AG10803 (cell line): Measurements from ENCODE around the gene PIGX.
"Not testable (repeated sequence)": the region's sequence is repeated elsewhere in the genome, so short reads cannot be mapped to it uniquely, and the experiment has no call there.

ENCODE experiments used
- DNase-seq: peaks from one replicate; pipeline ENCODE4 v3.0.0; 2010; ENCODE audit warnings: low read depth
- H3K4me3 ChIP-seq: 2 replicates; pipeline ENCODE4 v1.5.1; 2011; ENCODE audit warnings: mild to moderate bottlenecking, low read length, control low read depth
- TF ChIP-seq, protein P1 (sequence below): conservative IDR thresholded peaks from 2 replicates; pipeline ENCODE4 v1.5.1; 2011; ENCODE audit warnings: mild to moderate bottlenecking, low read length, control low read depth, inconsistent platforms

PIGX gene

DNA sequence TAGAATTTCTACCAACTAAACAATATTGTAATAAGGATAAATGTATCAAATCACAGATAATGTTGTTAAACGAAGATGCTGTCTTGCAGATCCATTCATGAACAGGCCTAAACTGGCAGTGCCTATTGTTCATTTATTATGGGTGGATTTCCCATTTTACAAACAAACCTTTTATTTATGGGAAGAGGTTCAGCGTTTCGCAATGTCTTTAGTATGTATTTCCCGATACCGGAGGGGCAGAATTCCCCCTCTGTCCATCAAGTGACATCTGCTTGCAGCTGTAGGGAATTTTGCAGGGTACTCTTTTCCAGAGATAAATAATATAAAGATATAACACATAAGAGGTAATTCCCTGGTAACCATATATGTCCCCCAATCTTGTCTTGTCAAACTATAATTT lies 5.8 kb upstream of the PIGX start:
- no peak overlapping the region for H3K4me3 ChIP-seq
- TF ChIP-seq, protein P1, sequence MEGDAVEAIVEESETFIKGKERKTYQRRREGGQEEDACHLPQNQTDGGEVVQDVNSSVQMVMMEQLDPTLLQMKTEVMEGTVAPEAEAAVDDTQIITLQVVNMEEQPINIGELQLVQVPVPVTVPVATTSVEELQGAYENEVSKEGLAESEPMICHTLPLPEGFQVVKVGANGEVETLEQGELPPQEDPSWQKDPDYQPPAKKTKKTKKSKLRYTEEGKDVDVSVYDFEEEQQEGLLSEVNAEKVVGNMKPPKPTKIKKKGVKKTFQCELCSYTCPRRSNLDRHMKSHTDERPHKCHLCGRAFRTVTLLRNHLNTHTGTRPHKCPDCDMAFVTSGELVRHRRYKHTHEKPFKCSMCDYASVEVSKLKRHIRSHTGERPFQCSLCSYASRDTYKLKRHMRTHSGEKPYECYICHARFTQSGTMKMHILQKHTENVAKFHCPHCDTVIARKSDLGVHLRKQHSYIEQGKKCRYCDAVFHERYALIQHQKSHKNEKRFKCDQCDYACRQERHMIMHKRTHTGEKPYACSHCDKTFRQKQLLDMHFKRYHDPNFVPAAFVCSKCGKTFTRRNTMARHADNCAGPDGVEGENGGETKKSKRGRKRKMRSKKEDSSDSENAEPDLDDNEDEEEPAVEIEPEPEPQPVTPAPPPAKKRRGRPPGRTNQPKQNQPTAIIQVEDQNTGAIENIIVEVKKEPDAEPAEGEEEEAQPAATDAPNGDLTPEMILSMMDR: no peak
- DNase-seq: no peak

DNA sequence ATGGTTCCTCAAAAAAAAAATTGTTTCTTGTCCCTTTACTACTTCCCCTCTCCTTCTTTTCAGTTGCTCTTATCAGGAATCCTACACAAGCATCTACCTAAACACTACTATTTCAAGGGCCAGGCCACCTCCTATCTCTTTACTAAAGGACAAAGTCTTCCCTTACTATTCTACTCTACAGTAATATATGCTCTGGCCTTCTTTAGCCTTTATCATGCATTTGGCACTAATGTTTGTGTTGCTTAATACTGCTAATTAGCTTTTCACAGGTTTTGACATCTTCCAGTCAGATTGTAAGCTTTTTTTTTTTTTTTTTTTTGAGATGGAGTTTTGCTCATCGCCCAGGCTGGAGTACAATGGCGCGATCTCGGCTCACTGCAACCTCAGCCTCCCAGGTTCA lies 5.4 kb upstream of the PIGX start:
- TF ChIP-seq, protein P1: no peak
- H3K4me3 ChIP-seq: no peak overlapping the region
- DNase-seq: no peak

DNA sequence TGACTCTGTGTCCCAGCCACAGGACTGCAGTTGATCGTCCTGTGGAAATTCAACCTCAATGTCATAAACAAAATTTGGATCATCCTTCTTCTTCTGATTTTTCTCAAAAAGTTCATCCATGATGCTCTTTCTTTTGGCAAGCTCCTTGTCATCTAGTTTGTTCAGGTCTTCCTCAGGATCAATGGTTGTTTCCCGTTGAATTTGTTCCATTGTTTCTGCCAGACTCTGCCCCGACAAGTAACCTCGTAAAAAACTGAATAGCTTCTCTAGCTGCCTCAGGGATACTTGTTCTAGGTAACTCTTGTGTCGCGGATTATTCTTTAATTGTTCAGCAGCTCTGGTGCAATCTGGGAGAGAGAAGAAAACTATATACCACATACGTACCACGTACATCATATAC lies 4.6 kb upstream of the PIGX start:
- H3K4me3 ChIP-seq: no peak overlapping the region
- DNase-seq: no peak
- TF ChIP-seq, protein P1: no peak

DNA sequence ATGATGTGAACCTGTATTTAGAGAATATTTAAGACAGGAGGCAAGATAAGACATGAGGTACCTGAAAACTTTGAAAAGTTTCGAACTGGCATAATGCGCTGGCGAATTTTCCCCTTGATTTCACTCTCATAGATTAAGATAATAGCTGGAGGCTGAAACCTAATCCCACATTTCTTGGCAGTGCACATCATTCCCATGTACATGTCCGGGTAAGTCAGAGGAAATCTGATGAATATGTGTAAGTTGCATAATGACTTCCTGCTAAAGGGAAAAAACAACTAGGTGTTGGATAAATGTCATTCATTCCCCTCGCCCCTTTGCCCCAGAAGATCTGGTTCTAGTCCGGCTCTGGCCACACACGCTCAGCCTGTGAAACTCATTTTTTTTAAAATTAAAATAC lies 3.7 kb upstream of the PIGX start:
- H3K4me3 ChIP-seq: no peak overlapping the region
- no peak for DNase-seq
- TF ChIP-seq, protein P1: no peak

DNA sequence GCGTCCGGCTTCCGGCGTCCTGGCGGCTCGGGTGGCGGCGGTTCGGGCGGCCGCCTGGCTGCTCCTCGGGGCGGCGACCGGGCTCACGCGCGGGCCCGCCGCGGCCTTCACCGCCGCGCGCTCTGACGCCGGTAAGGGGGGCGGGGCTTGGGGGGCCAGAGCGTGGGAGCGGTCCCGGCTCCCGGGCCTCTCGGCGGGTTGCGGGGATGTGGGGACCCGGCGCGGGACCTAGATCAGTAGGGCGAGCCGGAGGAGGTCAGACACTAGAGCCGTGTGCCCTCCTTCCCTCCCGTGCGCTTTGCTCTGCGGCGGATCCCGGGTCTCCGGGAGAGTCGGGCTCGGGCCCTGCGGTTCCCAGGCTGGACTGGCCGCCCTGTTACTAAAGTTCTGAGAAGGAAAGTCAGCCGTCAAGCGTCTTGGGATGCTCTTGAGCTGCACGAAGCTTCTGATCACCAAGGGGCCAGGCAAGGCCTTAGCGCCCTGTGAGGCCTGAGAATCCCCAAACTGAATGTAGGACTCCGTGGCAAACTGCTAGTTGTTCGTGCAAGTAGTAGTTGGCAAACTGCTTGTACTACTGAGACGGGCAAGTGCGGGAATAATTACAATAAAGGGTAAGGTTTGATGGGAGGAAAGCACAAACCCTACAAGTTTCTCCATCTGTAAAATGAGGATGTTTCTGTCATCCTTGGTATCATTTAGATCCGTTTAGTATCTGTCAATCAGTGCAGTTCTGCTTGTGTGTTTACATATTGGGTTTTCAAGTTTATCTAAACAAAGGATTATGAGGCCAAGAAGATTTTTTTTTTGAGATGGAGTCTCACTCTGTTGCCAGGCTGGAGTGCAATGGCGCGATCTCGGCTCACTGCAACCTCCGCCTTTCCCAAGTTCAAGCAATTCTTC lies 587 bp downstream of the PIGX start:
- H3K4me3 ChIP-seq: peak overlapping the region; percentile 89
- TF ChIP-seq, protein P1: no peak
- DNase-seq: peak; percentile 67

DNA sequence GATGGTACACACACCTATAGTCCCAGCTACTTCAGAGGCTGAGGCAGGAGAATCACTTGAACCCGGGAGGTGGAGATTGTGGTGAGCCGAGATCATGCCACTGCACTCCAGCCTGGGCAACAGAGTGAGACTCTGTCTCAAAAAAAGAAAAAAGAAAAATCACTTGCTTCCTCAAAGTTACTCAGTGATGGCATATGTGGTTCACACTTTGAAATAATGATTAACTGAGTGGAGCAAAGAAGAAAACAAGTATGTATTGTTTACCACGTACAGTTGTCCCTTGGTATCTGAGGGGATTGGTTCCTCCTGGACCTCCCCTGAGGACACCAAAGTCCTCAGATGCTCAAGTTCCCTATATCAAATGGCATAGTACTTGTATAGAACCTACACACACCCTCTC lies 5.0 kb downstream of the PIGX start:
- H3K4me3 ChIP-seq, DNase-seq: not testable (repeated sequence)

DNA sequence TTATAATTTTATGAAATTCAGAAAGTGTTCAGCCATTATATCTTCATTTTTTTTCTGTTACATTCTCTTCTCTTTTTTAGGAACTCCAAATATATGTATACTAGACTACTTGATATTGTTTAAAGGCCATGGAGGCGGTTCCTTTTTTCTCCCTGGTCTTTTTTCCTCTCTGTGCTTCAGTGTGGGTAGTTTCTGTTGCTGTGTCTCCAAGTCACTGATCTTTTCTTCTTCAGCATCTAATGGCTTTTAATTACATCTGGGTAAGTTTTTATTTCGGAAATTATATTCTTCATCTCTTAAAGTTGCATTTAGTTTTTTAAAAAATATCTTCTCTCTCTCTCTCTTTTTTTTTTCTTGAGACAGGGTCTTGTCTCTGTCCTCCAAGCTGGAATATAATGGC lies 8.9 kb downstream of the PIGX start:
- TF ChIP-seq, protein P1: no peak

More for the DNA sequence above, 8.9 kb downstream of the PIGX start:
- DNase-seq: no peak
- no peak overlapping the region for H3K4me3 ChIP-seq
